ENCODE data around the gene SPRYD3. TPM values are rescaled to one million over a fixed set of nuclear protein-coding genes. Genes with fewer than 3 reads are reported as not detected.

SPRYD3 gene
- total RNA-seq, 1 donor from 2014 or later: 50.4 TPM

DNA sequence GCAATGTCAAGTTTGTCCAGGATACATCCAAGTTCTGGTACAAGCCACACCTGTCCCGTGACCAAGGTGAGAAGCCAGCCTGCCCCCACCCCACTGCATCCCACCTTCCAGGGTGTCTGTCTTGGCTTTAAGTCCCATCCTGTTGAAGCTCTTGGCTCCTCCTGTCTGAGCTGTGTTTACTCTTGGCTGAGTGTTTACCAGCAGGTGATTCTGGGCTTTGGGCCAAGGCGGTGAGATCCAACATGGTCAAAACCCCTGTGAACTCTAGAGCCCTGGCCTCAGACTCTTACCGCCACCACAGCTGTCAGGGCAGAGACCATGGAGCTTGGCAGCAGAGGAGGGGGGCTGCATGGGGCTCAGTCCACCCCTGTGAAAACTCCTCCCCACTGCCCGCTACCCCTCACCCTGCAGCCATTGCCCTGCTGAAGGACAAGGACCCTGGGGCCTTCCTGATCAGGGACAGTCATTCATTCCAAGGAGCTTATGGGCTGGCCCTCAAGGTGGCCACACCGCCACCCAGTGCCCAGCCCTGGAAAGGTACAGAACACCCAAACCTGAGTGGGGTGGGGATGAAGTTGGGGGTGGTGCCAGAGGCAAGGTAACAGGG lies 17.7 kb downstream of the SPRYD3 start:
- TF ChIP-seq, protein P1, sequence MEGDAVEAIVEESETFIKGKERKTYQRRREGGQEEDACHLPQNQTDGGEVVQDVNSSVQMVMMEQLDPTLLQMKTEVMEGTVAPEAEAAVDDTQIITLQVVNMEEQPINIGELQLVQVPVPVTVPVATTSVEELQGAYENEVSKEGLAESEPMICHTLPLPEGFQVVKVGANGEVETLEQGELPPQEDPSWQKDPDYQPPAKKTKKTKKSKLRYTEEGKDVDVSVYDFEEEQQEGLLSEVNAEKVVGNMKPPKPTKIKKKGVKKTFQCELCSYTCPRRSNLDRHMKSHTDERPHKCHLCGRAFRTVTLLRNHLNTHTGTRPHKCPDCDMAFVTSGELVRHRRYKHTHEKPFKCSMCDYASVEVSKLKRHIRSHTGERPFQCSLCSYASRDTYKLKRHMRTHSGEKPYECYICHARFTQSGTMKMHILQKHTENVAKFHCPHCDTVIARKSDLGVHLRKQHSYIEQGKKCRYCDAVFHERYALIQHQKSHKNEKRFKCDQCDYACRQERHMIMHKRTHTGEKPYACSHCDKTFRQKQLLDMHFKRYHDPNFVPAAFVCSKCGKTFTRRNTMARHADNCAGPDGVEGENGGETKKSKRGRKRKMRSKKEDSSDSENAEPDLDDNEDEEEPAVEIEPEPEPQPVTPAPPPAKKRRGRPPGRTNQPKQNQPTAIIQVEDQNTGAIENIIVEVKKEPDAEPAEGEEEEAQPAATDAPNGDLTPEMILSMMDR (IDR thresholded peaks at IDR 0.05): no peak
- DNase-seq (peak; percentile 88), ATAC-seq (peak; percentile 45)
- Histone ChIP-seq H3K36me3 (peaks cover 89% of the 10 kb centered on the region), H3K4me3 (no peak overlapping the region), H3K27ac (peak overlapping the region; percentile 60), H3K9me3 (no peaks in the 10 kb centered on the region), H3K27me3 (no peaks in the 10 kb centered on the region), H3K4me1 (peaks cover 46% of the 10 kb centered on the region)
- intact Hi-C loops (cut with DNase I): no loop called here

DNA sequence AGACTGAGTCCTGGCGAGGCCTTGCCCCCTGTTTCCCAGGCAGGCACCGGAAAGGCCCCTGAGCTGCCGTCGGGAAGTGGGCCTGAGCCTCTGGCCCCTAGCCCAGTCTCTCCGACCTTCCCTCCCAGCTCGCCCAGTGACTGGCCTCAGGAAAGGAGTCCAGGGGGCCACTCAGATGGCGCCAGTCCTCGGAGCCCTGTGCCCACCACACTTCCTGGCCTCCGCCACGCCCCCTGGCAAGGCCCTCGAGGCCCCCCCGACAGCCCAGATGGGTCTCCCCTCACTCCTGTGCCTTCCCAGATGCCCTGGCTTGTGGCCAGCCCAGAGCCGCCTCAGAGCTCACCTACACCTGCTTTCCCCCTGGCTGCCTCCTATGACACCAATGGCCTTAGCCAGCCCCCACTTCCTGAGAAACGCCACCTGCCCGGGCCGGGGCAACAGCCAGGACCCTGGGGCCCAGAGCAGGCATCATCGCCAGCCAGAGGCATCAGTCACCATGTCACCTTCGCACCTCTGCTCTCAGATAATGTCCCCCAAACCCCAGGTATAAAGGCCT lies 18.4 kb downstream of the SPRYD3 start:
- H3K9me3 ChIP-seq: no peaks in the 10 kb centered on the region
- peaks cover 95% of the 10 kb centered on the region for H3K36me3 ChIP-seq
- no peaks in the 10 kb centered on the region for H3K27me3 ChIP-seq
- H3K4me3 ChIP-seq: no peak overlapping the region
- peak overlapping the region; percentile 60 for H3K27ac ChIP-seq
- DNase-seq: peak; percentile 78
- H3K4me1 ChIP-seq: peaks cover 41% of the 10 kb centered on the region
- TF ChIP-seq, protein P1 (IDR thresholded peaks at IDR 0.05): no peak
- intact Hi-C loops (cut with DNase I): no loop called here
- no peak for ATAC-seq

DNA sequence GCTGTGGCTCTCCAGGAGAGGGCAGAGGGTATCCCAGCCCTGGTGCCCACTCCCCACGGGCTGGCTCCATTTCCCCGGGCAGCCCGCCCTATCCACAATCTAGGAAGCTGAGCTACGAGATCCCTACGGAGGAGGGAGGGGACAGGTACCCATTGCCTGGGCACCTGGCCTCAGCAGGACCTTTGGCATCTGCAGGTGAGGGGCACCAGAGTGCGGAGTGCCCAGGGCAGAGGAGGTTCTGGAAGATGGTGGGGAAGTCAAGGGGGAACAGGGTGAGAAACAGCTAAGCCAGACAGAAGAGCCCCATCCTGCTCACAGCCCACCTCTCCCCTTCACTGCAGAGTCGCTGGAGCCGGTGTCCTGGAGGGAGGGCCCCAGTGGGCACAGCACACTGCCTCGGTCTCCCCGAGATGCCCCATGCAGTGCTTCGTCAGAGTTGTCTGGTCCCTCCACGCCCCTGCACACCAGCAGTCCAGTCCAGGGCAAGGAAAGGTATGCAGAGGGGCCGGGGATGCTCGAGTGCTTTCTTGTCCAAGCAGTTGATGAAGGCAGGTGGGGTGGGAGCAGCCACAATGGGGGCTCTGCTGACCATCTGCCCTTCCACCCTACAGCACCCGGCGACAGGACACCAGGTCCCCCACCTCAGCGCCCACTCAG lies 19.0 kb downstream of the SPRYD3 start:
- intact Hi-C loops (cut with DNase I): no loop called here
- peaks cover 95% of the 10 kb centered on the region for H3K36me3 ChIP-seq
- H3K27me3 ChIP-seq: no peaks in the 10 kb centered on the region
- ATAC-seq: no peak
- H3K27ac ChIP-seq: peak overlapping the region; percentile 60
- H3K9me3 ChIP-seq: no peaks in the 10 kb centered on the region
- no peak for DNase-seq
- H3K4me3 ChIP-seq: no peak overlapping the region
- TF ChIP-seq, protein P1 (IDR thresholded peaks at IDR 0.05): no peak
- H3K4me1 ChIP-seq: peaks cover 47% of the 10 kb centered on the region

DNA sequence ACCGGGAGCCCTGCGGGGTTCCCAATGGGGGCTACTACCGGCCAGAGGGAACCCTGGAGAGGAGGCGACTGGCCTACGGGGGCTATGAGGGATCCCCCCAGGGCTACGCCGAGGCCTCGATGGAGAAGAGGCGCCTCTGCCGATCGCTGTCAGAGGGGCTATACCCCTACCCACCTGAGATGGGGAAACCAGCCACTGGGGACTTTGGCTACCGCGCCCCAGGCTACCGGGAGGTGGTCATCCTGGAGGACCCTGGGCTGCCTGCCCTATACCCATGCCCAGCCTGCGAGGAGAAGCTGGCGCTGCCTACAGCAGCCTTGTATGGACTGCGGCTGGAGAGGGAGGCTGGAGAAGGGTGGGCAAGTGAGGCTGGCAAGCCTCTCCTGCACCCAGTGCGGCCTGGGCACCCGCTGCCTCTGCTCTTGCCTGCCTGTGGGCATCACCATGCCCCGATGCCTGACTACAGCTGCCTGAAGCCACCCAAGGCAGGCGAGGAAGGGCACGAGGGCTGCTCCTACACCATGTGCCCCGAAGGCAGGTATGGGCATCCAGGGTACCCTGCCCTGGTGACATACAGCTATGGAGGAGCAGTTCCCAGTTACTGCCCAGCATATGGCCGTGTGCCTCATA lies 19.6 kb downstream of the SPRYD3 start:
- ATAC-seq (no peak), DNase-seq (no peak)
- Histone ChIP-seq H3K27me3 (no peaks in the 10 kb centered on the region), H3K36me3 (peaks cover 97% of the 10 kb centered on the region), H3K4me1 (peaks cover 54% of the 10 kb centered on the region), H3K9me3 (no peaks in the 10 kb centered on the region), H3K4me3 (no peak overlapping the region), H3K27ac (peak overlapping the region; percentile 24)
- intact Hi-C loops (cut with DNase I): no loop called here
- TF ChIP-seq, protein P1 (IDR thresholded peaks at IDR 0.05): no peak

DNA sequence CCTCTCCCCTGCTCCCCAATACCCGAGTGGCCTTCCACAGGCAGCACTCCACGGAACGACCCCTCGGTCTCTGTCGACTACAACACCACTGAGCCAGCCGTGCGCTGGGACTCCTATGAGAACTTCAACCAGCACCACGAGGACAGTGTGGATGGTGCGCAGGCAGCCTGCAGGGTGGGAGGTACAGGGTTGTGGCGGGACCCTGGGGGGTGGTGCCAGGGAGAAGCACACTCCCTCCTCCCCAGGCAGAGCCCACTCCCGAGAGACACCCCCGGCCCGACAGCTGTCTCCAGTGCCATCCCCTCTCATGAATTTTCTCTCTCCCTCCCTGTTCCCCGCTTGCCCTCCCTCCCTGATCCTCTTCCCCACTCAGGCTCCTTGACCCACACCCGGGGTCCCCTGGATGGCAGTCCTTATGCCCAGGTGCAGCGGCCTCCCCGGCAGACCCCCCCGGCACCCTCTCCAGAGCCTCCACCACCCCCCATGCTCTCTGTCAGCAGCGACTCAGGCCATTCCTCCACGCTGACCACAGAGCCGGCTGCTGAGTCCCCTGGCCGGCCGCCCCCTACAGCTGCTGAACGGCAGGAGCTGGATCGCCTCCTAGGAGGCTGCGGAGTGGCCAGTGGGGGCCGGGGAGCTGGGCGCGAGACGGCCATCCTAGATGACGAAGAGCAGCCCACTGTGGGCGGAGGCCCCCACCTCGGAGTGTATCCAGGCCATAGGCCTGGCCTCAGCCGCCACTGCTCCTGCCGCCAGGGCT lies 20.3 kb downstream of the SPRYD3 start:
- peaks cover 56% of the 10 kb centered on the region for H3K4me1 ChIP-seq
- intact Hi-C loops (cut with DNase I): no loop called here
- no peaks in the 10 kb centered on the region for H3K9me3 ChIP-seq
- peak; percentile 66 for DNase-seq
- no peak for ATAC-seq
- TF ChIP-seq, protein P1 (IDR thresholded peaks at IDR 0.05): no peak
- H3K27me3 ChIP-seq: no peaks in the 10 kb centered on the region
- no peak overlapping the region for H3K4me3 ChIP-seq
- no peak overlapping the region for H3K27ac ChIP-seq
- peaks cover 94% of the 10 kb centered on the region for H3K36me3 ChIP-seq

Data from upper lobe of right lung (tissue), 1 donor.